Measurements from ENCODE around the gene OPRM1. TPM values are rescaled to one million over a fixed set of nuclear protein-coding genes. Genes with fewer than 3 reads are reported as not detected.

OPRM1 gene
- total RNA-seq (2014; rRNA removed; shearing (Covaris generic)) = not detected in 2 replicates

GRCh38 chr6:154039231-154039842 is at the start of gene OPRM1:
Gene OPRM1, plus strand, starts transcription at chr6:154039240. Its CDS starts 305 bp downstream, at chr6:154039545.
- DNase-seq = peak; percentile 78
- Histone ChIP-seq H3K4me3 (ENCODE audit: insufficient read depth, low read depth, low read length) (peak within 1 kb of the TSS; percentile 42), H3K36me3 (replicated peaks; ENCODE audit: control insufficient read depth, insufficient read depth, low read length) (no peaks in the 10 kb centered on the region), H3K27me3 (ENCODE audit: control insufficient read depth, insufficient read depth, low read length) (peaks cover 12% of the 10 kb centered on the region)

GRCh38 chr6:153989989-153990388 is 49.1 kb upstream of the OPRM1 start:
- no peak for DNase-seq
- no peaks in the 10 kb centered on the region for H3K27me3 ChIP-seq (ENCODE audit: control insufficient read depth, insufficient read depth, low read length)
- H3K4me3 ChIP-seq (ENCODE audit: insufficient read depth, low read depth, low read length) = no peak overlapping the region
- no peaks in the 10 kb centered on the region for H3K36me3 ChIP-seq (replicated peaks; ENCODE audit: control insufficient read depth, insufficient read depth, low read length)

- DNase-seq = no peak
- no peaks in the 10 kb centered on the region for H3K27me3 ChIP-seq (ENCODE audit: control insufficient read depth, insufficient read depth, low read length)
- no peak overlapping the region for H3K4me3 ChIP-seq (ENCODE audit: insufficient read depth, low read depth, low read length)
- H3K36me3 ChIP-seq (replicated peaks; ENCODE audit: control insufficient read depth, insufficient read depth, low read length) = no peaks in the 10 kb centered on the region
Measured at GRCh38 chr6:153994004-153994403, 45.0 kb upstream of the OPRM1 start.

- H3K4me3 ChIP-seq (ENCODE audit: insufficient read depth, low read depth, low read length) = no peak overlapping the region
- H3K27me3 ChIP-seq (ENCODE audit: control insufficient read depth, insufficient read depth, low read length) = no peaks in the 10 kb centered on the region
- no peak for DNase-seq
- no peaks in the 10 kb centered on the region for H3K36me3 ChIP-seq (replicated peaks; ENCODE audit: control insufficient read depth, insufficient read depth, low read length)
Measured at GRCh38 chr6:153994811-153995210, 44.2 kb upstream of the OPRM1 start.

- Histone ChIP-seq H3K27me3 (ENCODE audit: control insufficient read depth, insufficient read depth, low read length) (no peaks in the 10 kb centered on the region), H3K4me3 (ENCODE audit: insufficient read depth, low read depth, low read length) (no peak overlapping the region), H3K36me3 (replicated peaks; ENCODE audit: control insufficient read depth, insufficient read depth, low read length) (no peaks in the 10 kb centered on the region)
- no peak for DNase-seq
Measured at GRCh38 chr6:153997221-153997620, 41.8 kb upstream of the OPRM1 start.

- no peak for DNase-seq
- H3K27me3 ChIP-seq (ENCODE audit: control insufficient read depth, insufficient read depth, low read length) = no peaks in the 10 kb centered on the region
- H3K4me3 ChIP-seq (ENCODE audit: insufficient read depth, low read depth, low read length) = no peak overlapping the region
- no peaks in the 10 kb centered on the region for H3K36me3 ChIP-seq (replicated peaks; ENCODE audit: control insufficient read depth, insufficient read depth, low read length)
Measured at GRCh38 chr6:154001494-154002285, 37.4 kb upstream of the OPRM1 start.

- Histone ChIP-seq H3K27me3 (ENCODE audit: control insufficient read depth, insufficient read depth, low read length) (no peaks in the 10 kb centered on the region), H3K4me3 (ENCODE audit: insufficient read depth, low read depth, low read length) (no peak overlapping the region), H3K36me3 (replicated peaks; ENCODE audit: control insufficient read depth, insufficient read depth, low read length) (no peaks in the 10 kb centered on the region)
- no peak for DNase-seq
Measured at GRCh38 chr6:154002894-154003293, 36.1 kb upstream of the OPRM1 start.

GRCh38 chr6:154010371-154010770 is 28.7 kb upstream of the OPRM1 start:
- Histone ChIP-seq H3K4me3 (ENCODE audit: insufficient read depth, low read depth, low read length) (no peak overlapping the region), H3K36me3 (replicated peaks; ENCODE audit: control insufficient read depth, insufficient read depth, low read length) (no peaks in the 10 kb centered on the region), H3K27me3 (ENCODE audit: control insufficient read depth, insufficient read depth, low read length) (no peaks in the 10 kb centered on the region)
- DNase-seq = no peak

- Histone ChIP-seq H3K27me3 (ENCODE audit: control insufficient read depth, insufficient read depth, low read length) (no peaks in the 10 kb centered on the region), H3K4me3 (ENCODE audit: insufficient read depth, low read depth, low read length) (no peak overlapping the region), H3K36me3 (replicated peaks; ENCODE audit: control insufficient read depth, insufficient read depth, low read length) (no peaks in the 10 kb centered on the region)
- DNase-seq = no peak
Measured at GRCh38 chr6:154012852-154013251, 26.2 kb upstream of the OPRM1 start.

GRCh38 chr6:154017786-154018185 is 21.3 kb upstream of the OPRM1 start:
- Histone ChIP-seq H3K4me3 (ENCODE audit: insufficient read depth, low read depth, low read length) (no peak overlapping the region), H3K36me3 (replicated peaks; ENCODE audit: control insufficient read depth, insufficient read depth, low read length) (no peaks in the 10 kb centered on the region), H3K27me3 (ENCODE audit: control insufficient read depth, insufficient read depth, low read length) (no peaks in the 10 kb centered on the region)
- no peak for DNase-seq

- DNase-seq = no peak
- H3K4me3 ChIP-seq (ENCODE audit: insufficient read depth, low read depth, low read length) = no peak overlapping the region
- H3K27me3 ChIP-seq (ENCODE audit: control insufficient read depth, insufficient read depth, low read length) = no peaks in the 10 kb centered on the region
- H3K36me3 ChIP-seq (replicated peaks; ENCODE audit: control insufficient read depth, insufficient read depth, low read length) = no peaks in the 10 kb centered on the region
Measured at GRCh38 chr6:154030646-154031045, 8.4 kb upstream of the OPRM1 start.

GRCh38 chr6:154041001-154041400 is 2.0 kb downstream of the OPRM1 start:
- H3K4me3 ChIP-seq (ENCODE audit: insufficient read depth, low read depth, low read length) = no peak overlapping the region
- DNase-seq = no peak
- no peaks in the 10 kb centered on the region for H3K36me3 ChIP-seq (replicated peaks; ENCODE audit: control insufficient read depth, insufficient read depth, low read length)
- peaks cover 12% of the 10 kb centered on the region for H3K27me3 ChIP-seq (ENCODE audit: control insufficient read depth, insufficient read depth, low read length)

- no peak for DNase-seq
- Histone ChIP-seq H3K36me3 (replicated peaks; ENCODE audit: control insufficient read depth, insufficient read depth, low read length) (no peaks in the 10 kb centered on the region), H3K4me3 (ENCODE audit: insufficient read depth, low read depth, low read length) (no peak overlapping the region), H3K27me3 (ENCODE audit: control insufficient read depth, insufficient read depth, low read length) (no peaks in the 10 kb centered on the region)
Measured at GRCh38 chr6:154053141-154053540, 14.1 kb downstream of the OPRM1 start.

GRCh38 chr6:154056536-154056935 is 17.5 kb downstream of the OPRM1 start:
- Histone ChIP-seq H3K4me3 (ENCODE audit: insufficient read depth, low read depth, low read length) (no peak overlapping the region), H3K27me3 (ENCODE audit: control insufficient read depth, insufficient read depth, low read length) (no peaks in the 10 kb centered on the region), H3K36me3 (replicated peaks; ENCODE audit: control insufficient read depth, insufficient read depth, low read length) (no peaks in the 10 kb centered on the region)
- DNase-seq = no peak

- Histone ChIP-seq H3K4me3 (ENCODE audit: insufficient read depth, low read depth, low read length) (no peak overlapping the region), H3K27me3 (ENCODE audit: control insufficient read depth, insufficient read depth, low read length) (no peaks in the 10 kb centered on the region), H3K36me3 (replicated peaks; ENCODE audit: control insufficient read depth, insufficient read depth, low read length) (no peaks in the 10 kb centered on the region)
- no peak for DNase-seq
Measured at GRCh38 chr6:154057098-154057497, 18.1 kb downstream of the OPRM1 start.

Data from H7 (cell line).